ENCODE results near the gene EPHB2.
"Not testable (repeated sequence)": the region's sequence is repeated elsewhere in the genome, so short reads cannot be mapped to it uniquely, and the experiment has no call there.

The EPHB2 gene

DNA sequence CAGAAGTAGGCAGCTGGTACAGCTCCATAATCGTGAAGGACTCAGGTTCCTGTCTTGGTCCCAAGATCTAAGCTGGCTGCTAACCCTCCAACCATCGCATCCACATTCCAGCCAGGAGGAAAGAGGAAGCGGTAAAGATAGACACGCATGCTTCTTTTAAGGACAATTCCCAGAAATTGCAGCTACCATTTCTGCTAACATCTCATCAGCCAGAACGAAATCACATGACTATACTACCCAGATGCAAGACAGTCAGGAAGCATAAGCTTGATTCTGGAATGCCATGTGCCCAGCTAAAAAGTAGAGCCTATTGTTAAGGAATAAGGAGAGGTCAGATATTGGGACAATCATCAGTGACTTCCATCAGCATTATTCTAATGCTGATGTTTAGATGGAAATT, 110.4 kb downstream of the EPHB2 start:
- DNase-seq (ENCODE audit: low spot score): no peak

DNA sequence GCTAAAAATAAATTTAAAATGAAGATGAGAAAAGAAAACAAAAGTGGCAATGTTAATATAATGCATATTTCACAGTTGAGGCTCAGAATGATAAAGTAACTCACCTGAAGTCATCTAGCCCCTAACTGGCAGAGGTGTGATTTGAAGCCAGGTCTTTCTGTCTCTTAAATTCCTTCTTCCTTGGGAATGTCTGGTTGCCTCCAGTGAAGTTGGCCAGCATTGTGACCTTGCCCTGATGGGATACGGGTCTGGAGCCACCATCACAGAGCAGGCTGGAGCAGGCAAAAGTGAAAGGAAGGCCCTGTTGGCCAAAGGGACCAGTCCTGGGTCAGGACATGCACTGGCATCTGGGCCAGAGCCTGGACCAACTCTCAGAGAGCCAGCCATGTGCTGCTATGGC, 111.7 kb downstream of the EPHB2 start:
- no peak for DNase-seq (ENCODE audit: low spot score)

DNA sequence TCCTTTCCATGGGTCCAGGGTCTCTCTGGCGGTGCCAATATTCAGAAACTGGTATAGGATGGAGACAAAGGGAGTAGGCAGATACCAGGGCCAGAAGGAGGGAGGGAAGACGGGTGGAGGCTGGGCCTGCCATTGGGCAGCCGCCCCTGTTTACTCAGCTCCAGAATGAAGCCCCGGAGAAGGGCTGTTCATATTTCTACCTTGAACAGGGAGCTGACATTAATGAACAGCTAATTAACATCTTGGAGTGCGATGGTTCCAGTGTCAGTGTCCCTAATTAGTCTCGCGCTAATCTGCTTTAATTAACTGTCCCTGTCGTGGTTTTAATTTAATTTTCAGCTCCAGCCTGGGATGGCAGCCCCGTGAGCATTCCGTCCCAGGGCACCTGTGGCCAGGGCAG, 113.8 kb downstream of the EPHB2 start:
- no peak for DNase-seq (ENCODE audit: low spot score)

DNA sequence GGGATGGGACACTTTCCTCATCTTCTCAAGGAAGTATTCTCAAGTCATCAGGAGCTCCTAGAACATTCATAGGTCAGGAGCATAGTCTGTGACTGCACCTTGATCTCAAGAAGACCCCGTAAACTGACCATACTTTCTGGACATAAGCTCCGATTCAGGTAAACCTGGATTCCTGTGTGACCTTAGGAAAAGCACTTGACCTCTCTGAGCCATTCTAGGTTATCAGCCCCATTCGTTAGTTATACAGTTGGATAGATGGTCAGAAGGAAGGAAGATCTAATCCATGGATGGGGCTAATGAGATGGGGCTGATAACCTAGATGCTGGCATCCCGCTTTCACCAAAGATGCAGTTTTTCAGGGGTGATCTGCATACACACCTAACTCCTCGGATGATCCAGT, 114.3 kb downstream of the EPHB2 start:
- no peak for DNase-seq (ENCODE audit: low spot score)

DNA sequence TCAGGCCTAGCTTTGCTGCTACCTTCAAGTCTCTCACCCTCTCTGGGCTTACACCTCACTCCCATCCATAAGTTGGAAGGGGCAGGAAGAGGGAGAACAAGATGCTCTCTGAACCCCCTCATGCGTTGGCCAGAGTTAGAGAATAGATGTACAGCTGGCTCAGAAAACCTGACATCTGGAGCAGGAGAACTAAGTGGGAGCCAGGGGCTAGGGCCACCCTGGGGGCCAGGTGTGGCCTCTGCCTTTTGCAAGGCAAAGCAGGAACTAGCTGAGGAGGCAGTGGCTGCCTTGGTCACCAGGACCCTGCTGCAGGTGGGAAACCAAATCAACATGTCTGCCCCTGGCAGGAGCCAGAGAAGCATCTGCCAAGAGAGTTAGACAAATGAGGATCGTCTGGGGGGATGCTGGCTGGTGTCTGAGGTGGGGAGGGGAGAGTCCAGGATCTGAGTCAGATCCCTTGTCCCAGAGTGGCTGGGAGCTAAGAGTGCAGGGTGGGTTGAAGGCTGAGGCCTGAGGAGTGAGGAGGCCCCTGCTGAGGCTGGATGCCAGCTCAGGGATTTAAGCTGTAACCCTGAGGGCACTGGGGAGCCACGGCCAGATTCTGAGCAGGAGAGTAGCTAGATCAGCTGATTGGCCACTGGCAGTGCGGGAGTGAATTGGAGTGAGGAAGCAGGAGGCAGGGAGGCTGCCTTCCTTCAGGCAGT, 115.0 kb downstream of the EPHB2 start:
- DNase-seq (ENCODE audit: low spot score): no peak

DNA sequence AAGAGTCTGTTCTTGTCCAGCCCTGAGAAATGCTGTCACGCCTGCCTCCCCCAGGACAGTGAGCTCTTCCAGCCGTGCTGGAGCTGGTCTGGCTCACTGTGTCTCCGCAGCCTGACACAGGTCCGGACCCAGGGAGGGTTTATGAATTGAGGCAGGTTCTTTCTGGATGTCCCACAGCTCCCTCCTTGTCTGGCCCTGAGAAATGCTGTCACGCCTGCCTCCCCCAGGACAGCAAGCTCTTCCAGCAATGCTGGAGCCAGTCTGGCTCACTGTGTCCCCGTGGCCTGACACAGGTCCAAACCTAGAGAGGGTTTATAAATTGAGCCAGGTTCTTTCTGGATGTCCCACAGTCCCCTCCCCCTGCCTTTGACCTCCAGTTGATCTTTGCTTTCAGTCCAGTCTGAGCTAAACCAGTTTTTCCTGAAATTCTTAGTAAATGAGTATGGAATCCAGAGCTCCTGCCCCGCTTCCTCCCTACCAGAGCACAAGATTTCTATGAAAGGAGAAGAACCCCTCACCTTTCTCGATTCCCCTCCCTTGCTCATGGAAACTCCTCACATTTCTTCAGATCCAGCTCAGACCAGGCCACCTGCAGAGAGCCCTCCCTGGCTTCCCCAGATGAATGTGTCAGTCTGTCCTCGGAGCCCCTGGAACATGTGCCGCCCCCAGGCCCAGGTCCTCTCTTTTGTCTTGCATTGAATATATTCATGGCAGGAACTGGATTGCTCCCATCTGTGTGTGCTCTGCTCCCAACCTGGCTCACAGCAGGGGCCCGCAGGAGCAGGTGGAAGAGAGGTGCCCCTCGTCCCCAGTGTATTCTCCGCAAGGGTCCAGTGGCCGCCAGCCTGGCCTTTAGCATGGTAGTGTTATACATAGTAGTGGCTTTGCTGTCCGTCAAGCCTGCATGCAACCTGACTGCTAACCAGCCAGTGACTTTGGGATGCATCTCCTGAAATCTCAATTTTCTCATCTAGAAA, 116.3 kb downstream of the EPHB2 start:
- no peak for DNase-seq (ENCODE audit: low spot score)

DNA sequence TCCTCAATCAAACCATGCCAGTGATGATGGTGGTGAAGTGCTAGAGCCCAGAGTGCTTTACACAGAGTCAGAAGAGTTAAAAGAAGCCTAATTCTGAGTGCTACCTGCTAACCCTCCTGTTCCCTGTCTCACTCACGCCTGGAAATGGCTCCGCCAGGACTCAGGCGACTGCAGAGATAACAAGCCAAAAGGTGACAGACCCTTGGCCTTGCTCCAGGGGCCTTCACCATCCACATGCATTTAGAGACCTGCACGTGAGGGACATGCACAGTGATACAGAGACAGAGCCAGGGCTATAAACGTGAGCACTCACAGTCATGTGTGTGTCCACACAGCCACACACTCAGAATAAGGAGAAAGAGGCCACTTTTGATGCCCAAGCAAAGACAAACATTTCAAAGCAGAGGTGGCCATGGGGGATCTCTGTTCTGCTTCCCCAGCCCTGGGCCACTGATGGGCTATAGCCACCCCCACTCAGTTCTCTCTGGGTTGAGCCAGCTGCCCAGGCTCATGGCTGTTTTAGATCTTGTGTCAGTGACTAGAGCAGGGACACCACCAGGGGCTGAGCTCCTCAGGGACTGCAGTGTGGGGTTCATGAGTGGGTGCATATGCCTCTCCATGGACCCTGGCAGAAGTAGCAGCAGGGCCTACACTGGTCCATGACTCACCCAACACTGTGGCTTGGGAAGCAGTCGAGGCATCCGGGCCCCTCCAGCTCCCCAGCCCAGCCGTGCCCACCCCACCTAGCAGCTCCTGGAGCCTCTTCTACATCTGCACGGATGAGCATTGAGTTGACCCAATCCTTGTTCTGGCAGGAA, 117.2 kb downstream of the EPHB2 start:
- no peak for DNase-seq (ENCODE audit: low spot score)

DNA sequence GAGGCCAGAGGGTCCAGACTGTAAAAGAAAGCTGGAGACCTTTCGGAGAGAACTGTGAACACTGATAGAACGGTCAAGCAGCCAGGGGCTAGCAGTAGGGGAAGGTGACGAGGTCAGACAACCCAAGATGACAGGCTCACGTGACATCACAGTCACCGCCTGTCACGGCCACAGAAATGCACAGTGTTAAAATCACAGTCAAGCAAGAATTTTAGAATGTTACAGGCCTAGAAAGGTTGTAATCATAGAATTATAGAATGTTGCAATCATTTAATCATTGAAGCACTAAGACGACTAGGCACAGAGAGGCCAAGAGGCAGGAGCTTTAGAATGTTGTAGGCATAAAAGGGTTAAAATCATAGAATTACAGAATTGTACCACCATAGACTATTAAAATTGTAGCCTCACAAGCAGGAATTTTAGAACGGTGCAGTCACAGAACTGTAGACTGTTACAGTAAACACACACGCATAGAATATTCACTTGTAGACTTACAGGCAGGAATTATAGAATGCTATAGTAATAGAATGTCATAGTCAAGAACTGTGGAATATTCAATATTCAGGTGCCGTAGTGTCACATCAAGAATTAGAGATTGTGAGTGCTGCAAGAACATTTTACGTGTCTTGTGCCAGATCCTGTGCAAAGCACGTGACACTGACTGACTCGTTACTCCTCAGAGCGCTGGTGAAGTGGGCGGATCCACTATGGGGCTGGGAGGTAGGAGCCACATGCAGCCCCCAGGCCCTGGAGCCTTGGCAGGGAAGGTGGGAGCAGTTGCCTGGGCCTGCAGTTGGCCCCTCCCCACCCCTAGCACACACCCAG, 118.1 kb downstream of the EPHB2 start:
- no peak for DNase-seq (ENCODE audit: low spot score)

DNA sequence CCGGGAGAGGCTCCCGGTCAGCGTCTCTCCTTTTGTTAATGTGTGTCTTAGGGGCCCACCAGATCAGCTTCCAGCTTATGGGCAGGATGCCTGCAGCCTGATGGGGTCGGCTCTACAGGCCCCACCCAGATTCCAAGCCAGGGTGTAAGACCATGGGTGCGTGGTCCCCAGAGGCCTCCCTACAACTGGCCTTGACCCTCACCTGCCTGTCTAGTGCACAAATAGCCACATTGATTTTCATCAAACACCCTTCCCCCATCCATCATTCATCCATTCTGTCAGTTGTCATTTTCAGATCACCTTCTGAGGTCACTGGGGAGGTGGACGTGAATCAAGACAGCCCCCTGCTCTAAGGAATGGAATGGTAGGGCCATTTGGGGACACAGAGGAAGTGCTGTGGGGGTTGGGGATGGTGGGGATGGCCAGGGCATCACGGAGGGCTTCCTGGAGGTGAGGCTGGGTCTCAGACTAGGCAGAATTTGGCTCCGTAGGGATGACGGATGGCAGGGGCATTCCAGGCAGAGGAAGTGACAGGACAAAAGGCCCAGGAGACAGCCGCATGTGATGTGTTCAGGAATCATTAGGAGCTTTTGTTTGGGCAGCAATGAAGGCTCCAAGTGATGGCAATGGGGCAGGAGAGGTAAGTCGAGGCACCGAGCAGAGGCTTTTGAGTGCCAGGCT, 118.8 kb downstream of the EPHB2 start:
- no peak for DNase-seq (ENCODE audit: low spot score)

DNA sequence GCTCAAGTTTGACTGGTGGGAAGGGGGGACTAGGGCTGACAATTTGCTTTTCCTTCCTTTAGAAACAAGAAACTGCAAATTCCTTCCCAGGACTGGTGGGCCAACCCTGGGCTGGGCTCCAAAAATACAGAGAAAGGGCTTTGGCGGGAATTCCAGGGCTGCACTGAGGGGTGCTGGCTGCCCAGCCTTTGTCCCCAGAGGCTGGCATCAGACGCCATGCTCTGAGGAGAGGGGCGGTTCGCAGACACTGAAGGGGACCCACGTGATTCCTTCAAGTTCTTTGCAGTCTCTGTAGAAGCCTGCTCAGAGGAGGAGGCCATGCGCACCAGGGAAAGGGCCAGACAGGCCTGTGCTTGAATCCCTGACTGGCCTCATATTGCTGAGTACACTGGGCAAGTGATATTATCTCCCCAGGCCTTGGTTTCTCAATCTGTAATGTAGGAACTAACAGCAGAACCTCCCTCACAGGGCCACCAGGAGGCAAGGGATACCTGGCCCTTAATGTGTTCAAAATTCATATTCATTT, 119.5 kb downstream of the EPHB2 start:
- DNase-seq (ENCODE audit: low spot score): no peak

DNA sequence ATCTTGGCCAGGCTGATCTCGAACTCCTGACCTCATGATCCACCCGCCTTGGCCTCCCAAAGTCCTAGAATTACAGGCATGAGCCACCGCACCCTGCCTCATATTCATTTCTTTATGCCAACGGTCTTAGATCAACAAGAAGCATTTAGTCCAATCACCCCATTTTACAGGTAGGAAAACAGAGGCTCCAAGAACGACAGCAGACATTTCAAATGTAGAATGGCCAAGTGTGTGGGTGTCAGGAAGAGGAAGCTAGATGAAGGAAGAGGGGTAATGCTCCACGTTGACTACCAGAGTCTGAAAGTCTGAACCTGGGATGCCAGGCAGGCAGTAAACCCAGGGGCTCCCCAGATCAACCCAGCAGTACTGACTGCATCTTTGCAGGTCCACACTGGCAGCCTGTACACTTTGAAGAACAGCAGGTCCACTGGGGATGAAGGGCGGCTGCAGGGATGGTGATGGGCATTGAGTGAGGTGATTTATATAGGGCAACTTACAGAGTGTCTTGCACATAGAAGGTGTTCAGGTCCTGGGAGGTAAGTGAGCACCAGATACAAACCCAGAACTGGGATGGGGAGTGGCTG, 120.2 kb downstream of the EPHB2 start:
- DNase-seq (ENCODE audit: low spot score): no peak

DNA sequence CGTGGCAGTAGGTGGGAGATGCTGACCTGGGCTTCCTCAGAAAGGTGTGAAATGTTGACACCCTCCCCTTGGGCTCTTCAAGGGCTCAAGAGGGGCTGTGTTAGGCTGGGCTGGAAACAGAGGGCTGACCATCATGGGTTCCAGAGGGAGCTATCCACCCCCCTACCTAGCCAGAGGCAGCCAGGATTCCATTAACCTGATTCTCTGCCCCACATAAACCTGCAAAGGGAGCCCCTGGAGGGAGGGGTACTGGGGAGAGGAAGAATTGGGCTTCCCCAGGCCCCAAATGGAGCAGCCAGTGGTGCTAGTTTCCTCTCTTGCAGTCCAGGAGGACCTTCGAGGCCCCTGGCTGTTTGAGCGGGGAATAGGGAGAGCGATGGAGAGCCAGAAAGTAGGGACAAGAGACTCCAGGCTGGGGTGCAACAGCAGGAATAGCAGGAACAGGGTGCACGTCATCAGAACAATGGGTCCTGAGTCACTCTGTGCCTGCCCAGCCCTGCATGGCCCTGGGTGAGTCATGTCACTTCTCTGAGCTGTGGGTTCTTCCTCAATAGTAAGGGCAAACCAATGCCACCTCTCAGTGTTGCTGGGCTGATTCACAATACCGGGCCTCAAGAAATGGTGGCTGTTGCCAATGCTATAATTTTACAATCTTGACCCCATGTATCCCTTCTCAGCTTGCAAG, 121.2 kb downstream of the EPHB2 start:
- no peak for DNase-seq (ENCODE audit: low spot score)

DNA sequence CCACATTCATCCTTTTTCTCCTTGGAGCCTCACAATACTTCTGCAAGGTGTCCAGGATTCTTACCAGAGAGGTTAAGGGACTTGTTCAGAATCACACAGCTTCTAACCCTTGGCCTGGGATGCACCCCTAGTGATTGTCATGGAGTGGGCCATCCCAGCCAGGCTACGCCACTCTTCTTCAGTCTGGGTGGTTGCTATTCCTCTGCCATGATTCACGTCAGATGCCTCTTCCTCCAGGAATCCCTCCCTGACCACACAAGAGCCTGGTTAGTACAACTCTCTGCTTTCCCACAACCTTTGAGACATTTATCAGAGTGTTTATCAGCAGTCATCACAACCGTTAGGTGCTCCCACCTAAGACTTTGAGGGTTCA, 121.8 kb downstream of the EPHB2 start:
- DNase-seq (ENCODE audit: low spot score): no peak

DNA sequence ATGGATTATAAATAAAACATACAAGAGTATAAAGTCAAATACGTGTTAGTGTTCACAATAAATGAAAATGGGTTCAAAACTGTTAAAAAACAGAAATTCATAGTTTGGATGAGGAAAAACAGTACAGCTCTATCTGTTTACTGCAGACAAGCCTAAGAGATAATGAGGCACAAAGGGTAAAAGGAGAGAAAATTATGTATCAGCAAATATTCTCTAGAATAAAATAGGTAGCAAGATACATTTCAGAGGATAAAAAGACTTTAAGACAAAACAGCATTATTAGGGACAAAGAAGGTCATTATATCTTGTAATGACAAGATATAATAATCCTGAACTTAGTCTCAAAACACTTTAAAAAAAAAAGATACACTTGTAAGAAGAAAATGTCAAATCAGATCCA, 123.1 kb downstream of the EPHB2 start:
- DNase-seq (ENCODE audit: low spot score): no peak

DNA sequence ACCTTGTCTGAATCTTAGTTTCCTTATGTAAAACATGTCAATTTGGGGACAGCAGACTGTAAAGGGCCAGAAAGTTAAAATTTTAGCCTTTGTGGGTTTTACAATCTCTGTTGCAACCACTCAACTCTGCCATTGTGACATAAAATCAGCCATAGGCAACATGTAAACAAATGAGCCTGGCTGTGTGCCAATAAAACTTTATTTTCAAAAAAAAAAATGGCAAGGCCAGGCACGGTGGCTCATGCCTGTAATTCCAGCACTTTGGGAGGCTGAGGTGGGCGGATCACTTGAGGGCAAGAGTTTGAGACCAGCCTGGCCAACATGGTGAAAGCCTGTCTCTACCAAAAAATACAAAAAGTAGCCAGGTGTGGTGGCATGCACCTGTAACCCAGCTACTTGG, 123.8 kb downstream of the EPHB2 start:
- DNase-seq (ENCODE audit: low spot score): not testable (repeated sequence)

DNA sequence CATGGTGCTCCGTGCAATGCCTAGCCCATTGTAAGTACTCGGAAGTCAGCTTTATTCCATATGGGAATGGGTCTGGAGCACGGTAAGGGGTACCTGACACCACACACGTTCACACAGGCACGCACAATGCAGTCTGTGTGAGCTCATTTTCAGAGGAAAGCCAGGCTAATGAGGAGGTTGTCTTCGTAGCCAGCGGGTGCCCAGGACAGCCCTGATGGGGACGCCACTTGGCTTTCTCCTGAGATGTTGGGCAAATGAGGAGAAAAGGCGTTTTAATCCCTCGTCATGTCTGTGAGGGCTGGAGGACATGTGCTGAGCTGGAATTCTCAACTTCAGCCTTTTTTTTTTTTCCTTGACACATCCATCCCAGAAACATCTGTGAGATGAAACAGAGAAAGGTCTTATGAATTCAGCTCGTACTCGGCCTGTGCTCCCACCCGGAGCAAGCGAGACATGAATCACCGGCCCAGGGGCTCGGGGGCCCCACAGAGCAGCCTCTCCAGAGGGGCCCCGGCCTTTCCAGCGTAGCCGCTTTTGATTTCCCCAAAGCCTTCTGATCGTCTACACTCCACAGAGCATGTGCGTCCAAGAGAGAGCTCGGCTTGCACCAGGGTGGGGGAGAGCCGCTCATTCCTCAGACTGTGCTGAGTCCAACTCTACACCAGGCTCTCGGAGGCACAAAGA, 125.1 kb downstream of the EPHB2 start:
- no peak for DNase-seq (ENCODE audit: low spot score)

DNA sequence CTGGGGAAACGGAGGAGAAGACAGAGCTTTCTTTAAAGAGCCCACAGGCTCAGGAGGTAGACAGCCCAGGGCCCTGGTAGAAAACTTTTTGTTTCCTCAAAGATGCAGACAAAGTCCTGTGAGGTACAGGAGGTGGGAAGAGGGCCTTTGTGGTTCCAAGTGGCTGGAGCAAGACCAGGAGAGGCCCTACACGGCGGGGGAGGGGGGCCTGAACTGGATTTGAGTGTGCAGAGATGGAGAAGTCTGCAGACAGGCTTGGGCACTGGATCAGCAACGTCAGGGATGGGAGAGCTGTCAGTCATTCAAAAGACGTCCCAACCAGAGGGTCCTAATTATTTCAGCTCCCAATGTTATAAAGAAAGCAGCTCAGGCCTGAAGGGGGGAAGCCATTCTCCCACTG, 126.2 kb downstream of the EPHB2 start:
- no peak for DNase-seq (ENCODE audit: low spot score)

DNA sequence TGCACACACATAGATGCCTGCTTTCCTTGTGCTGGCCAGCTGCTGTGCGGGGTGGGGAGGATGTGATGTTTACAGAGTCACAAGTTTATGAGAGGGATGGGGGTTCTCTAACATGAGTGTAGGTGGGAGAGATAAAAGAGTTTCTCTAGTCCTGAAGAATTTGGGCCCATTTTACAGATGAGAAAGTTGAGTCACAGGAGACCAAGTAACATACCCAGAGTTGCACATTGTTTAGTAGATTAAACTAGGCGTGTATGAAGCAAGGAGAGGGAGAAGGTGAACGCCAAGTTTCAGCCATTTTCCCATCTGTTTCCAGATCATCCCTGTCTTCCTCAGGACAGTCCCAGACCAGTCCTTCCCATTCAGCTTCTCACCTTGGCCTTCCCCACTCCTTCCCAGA, 126.7 kb downstream of the EPHB2 start:
- no peak for DNase-seq (ENCODE audit: low spot score)

DNA sequence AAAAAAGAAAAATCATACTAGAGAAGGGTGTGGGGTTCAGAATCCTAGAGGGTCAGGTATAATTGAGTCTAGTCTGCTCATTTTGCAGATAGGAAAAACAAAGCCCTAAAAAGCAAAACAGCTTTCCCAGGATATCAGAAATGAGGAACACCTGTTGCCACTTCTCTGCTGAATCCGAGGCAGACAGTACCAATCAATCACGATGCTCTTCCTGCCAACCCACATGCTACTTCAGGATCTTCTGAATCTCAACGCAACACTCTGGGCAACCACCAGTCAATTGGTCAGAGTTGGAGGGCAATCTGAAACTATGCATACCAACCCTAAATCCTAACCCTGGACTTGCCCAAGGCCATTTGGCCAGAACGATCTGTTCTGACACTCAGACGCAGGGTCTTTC, 128.3 kb downstream of the EPHB2 start:
- no peak for DNase-seq (ENCODE audit: low spot score)
